Inflammatory macrophage treated with lipopolysaccharide for 4 hours (primary cell): ENCODE measurements around the gene RECK.
"Not testable (repeated sequence)": the region's sequence is repeated elsewhere in the genome, so short reads cannot be mapped to it uniquely, and the experiment has no call there.

Source experiments
- DNase-seq: peaks from one replicate; pipeline ENCODE4 v3.0.0-alpha.2; 2020

Gene RECK

DNA sequence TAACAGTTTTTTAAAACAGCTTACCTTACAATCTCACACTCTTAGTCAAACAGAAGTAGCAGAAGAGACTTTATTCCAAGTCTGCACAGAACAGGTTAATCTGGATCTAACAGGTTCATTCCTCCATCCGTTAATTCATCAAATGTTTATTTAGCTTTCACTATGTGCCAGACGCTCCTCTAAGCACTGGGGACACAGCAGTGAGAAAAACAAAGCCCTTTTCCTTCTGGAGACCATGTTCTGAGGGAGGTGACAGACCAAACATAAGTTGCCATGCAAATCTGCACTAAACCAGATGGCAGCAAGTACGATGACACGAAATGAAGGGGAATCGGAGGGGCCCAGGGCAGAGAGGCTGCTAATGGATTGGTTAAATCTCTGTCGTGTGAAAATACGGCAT lies 82.8 kb downstream of the RECK start:
- DNase-seq: no peak

DNA sequence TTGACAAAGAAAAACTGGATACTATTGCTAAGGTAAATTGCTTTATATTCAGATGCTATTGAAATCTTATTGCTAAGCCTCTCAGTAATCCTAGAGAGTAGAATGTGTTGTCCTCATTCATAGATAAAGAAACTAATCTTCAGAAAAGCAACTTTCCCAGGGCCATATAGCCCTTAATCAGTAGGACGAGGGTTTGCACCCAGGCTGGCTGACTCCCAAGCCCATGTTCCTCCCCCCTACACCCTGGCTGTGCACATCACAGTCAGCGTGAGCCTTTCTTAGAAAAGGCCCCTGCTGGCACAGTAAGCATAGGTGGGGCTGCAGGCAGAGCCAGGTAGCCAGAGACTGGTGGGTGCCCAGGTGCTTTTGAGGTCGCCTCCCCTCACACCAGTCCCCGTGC lies 84.0 kb downstream of the RECK start:
- DNase-seq: no peak

DNA sequence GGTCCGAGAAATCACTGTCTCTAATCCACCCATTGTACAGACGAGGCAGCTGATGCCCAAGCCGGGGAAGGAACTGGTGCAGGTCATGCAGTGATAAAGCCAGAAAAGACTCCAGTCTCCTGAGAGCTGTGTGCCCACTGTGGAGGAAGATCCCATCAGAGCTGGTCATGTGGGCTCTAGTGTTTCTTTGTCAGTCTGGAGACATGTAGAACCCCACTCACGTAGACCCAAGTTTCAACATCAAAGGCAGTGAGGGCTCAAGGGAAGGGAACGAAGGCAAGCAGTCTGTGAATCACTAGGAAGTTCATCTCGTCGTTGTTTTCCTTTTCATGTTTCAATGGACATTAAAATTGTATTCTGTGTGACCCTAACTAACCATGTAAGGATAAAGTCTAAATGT lies 85.3 kb downstream of the RECK start:
- DNase-seq: peak; percentile 54

DNA sequence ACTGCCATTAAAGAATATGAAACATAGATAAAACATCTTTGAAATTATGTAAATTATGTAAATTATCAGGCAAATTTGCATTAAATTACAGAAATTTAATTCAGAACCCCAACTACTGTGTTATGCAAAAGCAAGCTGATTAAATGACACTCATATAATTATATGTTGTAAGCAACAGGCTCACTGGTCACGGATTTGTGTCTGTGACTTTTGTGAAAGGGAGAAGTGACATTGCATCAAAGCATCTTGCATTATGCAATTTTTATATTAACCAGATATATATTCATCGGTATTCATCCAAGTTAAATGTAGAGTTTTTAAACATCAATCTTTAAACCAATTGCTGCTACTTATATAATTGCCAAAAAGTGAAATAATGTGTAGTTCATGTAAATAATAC lies 86.8 kb downstream of the RECK start:
- peak; percentile 90 for DNase-seq

DNA sequence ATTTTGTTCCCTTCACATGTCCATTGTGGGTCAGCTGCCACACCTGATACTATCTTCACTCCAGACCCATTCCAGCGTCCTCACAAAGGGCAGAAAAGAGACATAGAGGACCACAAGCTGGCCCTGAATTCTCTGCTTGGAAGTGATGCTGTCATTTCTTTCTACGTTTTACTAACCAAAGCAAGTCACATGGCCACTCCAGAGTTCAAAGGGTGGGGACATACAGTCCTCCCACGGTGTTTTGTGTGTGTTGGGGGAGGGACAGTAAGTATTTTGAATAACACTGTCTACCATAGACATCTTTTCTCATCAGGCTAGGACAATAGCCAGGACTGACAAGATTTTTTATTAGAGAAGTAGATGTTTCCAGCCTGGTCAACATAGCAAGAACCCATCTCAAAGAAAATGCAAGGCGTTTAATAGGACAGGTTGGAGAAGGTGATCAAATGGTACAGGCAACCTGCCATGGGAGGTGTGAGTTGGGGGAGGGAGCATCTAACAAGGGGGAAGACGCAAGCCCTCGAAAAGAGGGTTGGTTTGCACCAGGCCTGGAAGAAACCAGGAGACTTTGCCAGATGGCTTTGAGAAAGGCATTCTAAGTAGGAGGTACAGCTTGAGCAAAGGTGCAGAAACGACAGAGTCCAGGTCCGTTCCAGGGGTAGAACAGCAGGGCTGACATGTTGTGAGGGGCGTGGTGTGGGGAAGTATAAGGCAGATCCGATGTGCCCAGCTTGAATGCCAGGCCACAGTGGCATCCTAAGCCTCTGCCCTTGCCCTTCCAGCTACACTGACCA lies 88.5 kb downstream of the RECK start:
- peak; percentile 60 for DNase-seq

DNA sequence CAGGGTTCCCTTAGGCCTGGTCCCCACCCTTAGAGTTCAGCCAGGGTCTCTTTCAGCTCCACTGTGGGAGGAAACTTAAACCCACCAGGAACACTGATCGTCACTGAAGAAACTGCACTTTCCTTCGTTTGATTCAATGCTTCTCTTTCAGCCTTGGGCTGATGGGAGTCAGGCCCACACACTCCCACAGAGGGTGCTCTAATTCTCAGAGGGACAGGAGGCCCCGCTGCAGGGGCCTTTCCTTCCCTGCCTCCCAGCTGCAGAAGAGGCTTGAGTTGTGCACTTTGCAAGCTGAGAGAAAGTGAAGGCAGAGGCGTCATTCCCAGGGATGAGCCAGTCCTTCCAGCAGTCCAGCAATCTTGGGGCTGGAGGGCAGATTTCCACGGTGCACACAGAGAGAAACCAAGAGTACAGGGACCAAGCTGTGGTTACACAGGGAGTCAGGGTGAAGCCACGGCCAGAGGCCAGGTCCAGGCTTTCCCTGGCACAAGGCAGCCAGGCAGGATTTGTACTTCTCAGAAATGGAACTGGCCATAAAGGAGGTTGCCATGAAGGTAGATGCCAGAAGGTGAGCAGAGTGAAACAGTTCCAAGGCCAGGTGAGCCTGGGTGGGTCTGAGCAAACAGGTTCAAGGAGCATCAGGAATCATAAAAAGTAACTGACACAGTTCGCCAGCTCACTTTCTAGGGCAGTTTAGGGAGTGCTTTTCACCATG lies 89.5 kb downstream of the RECK start:
- no peak for DNase-seq

DNA sequence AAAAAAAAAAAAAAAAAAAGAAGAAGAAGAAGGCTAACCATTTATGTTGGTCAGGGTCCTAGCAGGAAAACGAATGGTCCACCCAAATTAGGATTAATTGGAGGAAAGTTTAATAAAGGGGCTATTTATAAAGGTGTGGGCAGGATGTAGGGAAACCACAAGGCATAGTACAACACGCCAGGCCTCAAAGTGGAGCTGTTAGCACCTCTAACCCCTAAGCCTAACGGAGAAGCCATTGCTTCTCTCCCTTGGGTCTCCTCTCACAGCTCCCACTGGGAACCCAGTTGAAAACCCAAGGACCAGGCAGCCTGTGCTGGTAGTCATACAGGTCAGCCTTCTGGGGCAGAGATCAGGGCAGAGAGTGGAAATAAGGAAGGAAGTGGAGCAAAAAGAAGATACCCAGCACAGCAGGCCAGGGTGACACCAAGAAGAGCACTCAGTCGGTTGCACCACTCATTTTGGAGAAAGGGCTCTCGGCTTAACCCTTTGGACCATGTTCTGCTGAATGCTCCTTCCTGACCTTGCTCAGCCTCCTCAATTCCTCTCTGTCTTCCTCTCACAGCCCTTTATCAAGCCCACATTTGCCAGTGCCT lies 91.0 kb downstream of the RECK start:
- peak; percentile 79 for DNase-seq

DNA sequence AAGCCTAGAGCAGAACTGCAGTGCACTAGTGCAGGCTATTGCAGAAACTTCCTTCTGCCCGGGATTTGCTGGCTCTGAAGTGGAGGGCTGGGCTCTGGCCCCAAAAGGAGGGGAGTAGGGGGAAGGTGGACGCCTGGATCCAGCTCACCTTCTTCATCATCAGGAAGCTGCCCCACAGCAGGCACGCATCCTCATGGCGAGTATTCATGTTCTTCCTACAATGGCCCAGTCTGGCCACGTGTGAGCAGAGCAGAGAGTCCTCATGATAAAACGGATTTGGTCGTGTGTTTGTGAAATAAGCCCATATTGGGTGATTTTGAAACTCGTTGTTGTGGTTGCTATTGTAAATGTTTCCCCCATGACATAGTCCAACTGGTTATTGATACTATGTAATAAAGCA lies 91.6 kb downstream of the RECK start:
- DNase-seq: peak; percentile 90

DNA sequence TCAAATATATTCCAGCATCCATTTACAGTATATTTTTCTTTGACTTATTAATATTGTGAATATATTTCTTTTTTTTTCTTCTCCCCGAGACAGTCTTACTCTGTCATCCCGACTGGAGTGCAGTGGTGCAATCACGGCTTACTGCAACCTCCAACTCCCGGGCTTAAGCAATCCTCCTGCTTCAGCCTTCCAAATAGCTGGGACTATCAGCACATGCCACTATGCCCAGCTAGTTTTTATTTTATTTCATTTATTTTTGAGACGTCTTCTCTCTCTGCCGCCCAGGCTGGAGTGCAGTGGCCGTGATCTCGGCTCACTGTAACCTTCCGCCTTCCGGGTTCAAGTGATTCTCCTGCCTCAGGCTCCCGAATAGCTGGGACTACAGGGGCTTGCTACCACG lies 92.4 kb downstream of the RECK start:
- DNase-seq: peak; percentile 82

DNA sequence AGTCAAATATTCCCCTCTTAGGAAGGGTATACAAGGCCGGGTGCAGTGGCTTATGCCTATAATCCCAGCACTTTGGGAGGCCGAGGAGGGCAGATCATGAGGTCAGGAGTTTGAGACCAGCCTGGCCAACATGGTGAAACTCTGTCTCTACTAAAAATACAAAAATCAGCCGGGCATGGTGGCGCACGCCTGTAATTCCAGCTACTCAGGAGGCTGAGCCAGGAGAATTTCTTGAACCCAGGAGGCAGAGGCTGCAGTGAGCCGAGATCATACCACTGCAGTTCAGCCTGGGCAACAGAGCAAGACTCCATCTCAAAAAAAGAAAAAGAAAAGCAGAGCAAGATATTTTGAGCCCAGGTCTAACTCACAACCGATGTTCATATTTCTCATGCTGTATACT lies 95.0 kb downstream of the RECK start:
- not testable (repeated sequence) for DNase-seq

DNA sequence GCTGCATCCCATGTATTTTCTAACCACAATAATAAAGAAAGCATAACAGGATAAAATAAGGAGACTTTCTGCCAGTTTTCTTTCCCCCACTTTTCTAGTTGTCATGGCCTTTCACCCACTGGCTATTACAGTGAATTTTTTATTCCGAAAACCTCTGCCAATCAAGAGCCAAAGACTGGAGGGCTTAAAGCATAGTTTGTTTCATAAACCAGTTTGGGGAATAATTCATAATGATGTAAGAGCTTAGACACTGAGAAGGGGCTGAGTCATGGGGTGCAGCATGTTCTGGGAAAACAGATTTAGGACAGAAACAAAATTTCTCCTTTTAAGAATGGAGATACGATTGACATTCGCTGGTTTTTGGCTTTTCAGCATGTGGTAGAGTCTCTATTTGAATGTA lies 95.4 kb downstream of the RECK start:
- DNase-seq: peak; percentile 71

DNA sequence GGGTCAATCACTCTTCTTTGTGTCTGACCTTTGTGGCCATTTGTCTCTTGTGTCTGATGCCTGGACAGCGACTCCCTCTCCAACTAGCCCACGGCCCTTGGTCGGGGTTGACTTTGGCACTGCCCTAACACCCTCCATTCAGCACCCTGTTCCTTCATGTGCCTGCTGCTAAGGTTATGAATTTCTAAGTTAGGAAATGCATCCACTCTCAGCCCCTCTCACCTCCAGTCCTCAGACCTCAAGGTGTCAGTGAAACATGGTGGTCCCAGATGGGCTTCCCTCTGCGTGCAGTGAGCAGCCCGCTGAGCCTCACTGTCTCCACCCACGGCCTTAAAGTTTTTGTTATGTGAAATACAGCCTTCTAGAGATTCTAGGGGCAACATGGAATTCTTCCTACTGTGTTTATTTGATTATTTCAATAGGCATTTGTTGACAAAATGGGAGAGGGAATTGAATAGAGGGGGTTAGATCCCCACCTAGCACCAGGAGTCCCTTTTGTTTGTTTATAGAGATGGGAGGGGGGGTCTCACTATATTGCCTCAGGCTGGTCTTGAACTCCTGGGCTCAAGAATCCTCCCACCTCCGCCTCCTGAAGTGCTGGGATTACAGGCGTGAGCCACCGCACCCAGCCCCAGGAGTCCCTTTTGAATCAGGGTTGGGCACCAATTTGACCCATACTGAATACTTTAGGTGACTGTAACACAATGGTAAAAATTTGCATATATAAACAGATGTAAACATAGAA lies 98.2 kb downstream of the RECK start:
- DNase-seq: no peak

DNA sequence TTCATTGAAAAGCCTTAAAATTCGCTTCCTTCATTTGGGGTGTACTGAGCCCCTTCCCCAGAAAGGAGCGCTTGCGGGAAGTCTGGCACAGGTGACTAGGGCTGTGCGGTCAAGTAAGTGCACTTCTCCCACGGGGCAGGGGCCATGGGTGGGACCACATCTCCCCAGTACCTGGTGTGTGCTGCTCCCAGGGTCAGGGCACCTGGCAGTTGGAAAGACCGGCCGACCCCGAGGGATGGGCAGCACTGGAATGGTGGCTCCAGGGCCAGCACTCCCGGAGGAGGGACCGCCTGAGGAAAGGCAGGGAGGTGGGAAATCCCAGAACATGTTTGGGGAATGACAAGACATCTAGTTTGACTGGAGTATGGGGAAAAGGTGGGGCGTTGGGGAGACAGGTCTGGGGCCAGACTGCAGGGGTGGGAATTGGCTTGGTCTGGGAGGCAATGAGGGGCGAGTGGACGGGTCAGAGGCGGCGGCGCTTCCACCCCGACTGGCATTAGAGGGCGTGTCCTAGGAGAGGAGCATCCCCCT lies 99.1 kb downstream of the RECK start:
- no peak for DNase-seq

DNA sequence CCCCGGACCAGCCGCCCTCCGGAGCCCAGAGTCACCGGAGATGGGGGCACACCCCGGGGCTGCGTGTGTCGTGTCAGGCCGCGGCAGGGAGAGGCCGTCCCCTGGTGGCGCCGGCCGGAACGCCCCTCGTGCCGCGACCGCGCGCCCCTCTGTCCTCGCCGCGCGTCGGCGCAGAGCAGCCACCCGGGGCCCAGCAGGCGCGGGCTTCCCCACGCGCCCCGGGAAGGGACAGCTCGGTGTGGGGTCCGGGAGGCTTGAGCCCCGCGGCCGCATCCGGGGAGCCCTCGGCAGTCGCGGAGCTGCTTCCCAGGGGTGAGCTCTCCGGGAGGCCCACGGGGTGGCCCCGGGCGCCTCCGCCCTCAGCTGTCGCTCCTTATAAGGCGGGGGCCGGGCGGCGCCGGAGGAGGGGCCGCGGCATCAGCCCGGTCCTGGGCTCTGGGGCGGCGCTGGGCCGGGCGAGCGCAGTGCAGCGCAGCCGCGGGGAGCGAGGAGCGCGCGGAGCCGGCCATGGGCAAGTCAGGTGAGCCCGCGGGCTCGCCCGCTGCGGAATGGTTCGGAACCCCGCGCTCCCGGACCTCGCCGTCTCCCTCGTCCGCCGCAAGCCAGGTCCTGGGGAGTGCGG lies 99.7 kb downstream of the RECK start, which contains the start of gene GLIPR2:
Gene GLIPR2, plus strand, starts transcription at position 462 of the 622 bp plus-strand sequence. Its CDS starts 46 bp downstream, at position 508.
- peak; percentile 86 for DNase-seq

DNA sequence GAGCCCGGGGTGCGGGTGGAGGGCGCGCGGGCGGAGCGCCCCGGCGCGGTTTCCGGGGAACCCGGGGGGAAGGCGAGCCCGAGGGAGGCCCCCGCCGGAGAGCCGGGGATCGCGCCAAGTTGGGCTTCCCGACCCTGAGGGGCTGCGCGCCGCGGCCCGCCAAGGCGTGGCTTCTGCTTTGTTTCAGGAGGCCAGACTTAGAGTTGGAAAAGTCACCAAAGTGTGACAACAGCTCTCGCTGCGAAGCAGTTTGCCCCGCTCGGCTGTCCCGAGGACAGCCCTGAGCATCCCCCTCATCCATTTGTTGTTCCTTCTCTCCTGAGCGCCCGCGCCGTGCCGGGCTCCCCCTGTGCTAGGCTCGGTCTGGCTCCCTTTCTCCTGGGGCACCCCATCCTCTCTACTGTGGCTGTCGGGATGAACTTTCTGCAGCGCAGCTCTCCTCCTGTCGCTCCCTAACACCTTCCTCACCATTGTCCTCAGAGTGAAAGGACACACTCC lies 100.2 kb downstream of the RECK start:
- no peak for DNase-seq

DNA sequence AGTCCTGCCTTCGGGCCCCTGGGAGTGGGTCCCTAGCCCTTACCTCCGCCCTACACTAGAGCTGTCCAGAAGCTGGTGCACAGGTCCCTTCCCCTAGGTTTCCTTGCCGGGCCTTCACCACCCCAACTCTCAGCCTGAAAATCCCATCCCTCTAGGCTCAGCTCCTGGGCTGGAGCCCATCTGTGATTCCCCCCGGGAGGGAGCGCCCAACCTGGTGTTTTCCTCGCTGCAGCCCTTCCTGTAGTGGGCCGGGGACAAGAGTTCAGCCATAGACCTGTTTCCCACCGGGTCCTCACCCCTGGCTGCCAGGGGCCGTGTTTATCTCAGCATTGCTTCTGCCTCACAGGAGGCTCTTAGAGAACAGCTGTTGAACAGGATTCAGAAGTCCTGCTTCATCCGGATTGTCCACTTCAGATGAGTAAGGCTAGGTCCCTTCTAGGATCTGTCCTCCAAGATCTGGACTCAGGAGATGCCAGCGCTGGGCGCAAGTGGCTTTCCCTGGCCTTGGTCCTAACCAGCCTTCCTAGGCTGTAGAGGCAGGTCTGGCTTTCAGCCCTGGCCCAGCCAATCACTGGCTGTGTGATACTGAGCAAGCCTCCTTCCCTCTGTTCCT lies 100.8 kb downstream of the RECK start:
- DNase-seq: peak; percentile 44

DNA sequence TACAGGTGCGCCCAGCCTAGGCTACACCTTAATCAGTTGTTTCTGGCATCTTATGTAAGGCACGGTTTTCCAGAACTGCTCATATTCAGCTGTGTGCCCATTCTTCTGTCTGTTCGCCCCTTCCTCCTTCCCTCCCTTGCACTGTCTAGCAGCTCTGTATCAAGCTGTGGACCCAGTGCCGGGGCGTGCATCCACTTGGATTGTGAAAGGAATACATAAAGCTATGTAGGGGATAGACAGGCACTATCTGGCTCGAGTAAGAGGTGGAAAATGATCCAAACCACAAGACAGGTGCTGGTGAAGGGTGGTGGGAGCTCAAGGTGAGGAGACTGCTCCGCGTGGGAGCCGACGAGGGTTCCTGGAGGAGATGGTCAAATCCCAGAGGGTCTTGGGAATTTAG lies 101.8 kb downstream of the RECK start:
- no peak for DNase-seq

DNA sequence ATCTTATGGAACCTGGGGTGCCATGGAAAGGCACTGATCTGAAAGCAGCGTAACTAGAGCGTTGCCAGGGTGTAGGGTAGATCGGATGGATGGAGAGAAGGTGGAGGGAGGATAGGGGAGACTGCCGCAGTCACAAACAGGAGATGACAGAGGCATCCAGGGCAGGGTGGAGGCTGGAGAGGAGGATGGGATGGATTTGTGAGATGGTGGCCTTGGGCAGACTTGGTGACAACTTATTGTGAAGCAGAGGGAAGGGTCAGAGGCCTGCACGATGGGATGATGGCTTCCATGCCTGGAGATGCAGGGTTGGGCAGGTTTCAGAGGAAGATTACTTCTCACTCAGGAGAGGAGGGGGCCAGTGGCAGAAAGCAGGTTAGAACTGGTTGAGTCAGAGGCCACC lies 102.2 kb downstream of the RECK start:
- no peak for DNase-seq

DNA sequence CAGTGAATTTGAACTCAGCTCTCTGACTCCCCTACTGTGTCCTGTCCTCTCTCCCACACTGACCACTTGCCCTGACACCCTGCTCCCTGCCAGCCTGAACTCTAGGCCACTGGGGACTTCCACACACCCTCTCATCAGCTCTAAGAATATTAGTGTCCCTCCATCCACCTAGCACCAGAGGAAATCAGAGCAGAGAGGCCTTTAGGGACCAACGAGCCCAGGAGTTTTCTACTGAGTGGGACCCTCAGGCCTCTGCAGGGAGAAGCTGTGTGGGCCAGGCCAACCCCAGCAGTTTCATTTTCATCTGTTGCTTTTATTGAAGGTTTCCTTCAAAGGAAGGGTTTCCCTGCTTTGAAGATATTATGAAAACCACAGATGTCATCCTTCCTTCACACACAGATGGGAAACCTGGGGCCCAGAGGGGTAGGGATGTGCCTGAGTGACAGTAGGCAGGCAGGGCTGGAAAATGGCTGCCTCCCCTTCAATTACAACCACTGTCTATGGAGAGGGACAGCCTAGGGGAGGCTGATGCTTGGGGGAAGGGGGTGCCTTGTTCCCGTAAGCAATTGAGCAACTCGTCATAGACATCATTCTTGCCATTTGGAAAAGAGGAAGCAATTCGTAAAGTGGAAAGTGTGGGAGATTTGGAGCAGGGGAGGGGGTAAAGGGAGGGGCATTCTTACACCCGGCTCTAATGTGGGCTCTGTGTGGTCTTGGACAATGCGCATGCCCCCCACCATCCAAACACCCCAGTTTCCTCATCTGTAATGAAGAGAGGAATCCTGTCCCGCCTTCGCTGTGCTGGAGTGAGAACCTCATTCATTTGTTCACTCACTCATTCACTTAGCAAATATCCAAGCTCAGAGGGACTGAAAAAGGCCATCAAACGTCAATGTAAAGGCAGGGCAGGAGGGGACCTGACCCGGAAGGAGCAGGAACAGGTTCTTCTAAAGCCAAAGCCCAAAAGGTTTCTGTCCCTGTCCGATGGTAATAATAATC lies 103.7 kb downstream of the RECK start:
- DNase-seq: peak; percentile 92

DNA sequence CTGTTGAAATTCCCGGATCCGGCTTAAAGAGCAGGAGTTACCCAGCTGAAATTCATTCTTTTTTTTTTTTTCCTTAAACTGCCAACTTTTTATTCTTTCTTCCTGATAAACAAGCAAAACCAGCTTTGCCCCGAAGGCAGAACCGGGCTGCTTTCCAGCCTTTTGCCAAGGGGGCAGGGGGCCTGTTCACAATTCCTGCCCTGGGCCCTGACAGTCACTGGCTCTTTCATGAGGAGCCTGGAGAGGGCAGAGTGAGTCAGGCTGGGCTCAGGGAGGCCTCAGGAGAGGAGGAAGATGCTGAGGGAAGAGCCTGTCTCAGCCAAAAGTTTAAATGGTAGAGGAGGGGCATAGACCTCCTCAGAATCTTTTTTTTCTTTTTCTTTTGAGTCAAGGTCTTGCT lies 104.6 kb downstream of the RECK start:
- DNase-seq: no peak

DNA sequence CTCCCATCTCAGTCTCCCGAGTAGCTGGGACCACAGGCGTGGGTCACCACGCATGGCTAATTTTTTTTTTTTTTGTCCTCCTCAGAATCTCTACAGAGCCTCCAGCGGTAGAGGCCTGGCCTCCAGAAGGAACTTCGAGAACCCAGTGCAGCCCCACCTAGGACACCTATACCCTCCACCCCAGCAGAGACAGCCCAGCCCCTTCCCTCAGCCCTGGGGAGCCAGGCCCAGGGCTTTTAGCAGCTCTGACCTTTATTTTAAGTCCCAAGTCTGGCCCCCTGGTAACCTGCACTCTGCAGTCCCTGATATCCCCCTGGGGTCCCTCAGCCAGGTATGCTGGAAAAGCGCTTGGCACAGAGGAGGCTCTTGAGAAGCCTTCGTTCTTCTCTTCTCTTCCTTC lies 105.0 kb downstream of the RECK start:
- DNase-seq: no peak
